ENCODE data around the gene BIRC6.
A peak's percentile ranks its signal among the peaks of the same experiment; 100 is the strongest.
"Not testable (repeated sequence)": the region's sequence is repeated elsewhere in the genome, so short reads cannot be mapped to it uniquely, and the experiment has no call there.

BIRC6 gene, protein sequence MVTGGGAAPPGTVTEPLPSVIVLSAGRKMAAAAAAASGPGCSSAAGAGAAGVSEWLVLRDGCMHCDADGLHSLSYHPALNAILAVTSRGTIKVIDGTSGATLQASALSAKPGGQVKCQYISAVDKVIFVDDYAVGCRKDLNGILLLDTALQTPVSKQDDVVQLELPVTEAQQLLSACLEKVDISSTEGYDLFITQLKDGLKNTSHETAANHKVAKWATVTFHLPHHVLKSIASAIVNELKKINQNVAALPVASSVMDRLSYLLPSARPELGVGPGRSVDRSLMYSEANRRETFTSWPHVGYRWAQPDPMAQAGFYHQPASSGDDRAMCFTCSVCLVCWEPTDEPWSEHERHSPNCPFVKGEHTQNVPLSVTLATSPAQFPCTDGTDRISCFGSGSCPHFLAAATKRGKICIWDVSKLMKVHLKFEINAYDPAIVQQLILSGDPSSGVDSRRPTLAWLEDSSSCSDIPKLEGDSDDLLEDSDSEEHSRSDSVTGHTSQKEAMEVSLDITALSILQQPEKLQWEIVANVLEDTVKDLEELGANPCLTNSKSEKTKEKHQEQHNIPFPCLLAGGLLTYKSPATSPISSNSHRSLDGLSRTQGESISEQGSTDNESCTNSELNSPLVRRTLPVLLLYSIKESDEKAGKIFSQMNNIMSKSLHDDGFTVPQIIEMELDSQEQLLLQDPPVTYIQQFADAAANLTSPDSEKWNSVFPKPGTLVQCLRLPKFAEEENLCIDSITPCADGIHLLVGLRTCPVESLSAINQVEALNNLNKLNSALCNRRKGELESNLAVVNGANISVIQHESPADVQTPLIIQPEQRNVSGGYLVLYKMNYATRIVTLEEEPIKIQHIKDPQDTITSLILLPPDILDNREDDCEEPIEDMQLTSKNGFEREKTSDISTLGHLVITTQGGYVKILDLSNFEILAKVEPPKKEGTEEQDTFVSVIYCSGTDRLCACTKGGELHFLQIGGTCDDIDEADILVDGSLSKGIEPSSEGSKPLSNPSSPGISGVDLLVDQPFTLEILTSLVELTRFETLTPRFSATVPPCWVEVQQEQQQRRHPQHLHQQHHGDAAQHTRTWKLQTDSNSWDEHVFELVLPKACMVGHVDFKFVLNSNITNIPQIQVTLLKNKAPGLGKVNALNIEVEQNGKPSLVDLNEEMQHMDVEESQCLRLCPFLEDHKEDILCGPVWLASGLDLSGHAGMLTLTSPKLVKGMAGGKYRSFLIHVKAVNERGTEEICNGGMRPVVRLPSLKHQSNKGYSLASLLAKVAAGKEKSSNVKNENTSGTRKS (N-terminal part only)

DNA sequence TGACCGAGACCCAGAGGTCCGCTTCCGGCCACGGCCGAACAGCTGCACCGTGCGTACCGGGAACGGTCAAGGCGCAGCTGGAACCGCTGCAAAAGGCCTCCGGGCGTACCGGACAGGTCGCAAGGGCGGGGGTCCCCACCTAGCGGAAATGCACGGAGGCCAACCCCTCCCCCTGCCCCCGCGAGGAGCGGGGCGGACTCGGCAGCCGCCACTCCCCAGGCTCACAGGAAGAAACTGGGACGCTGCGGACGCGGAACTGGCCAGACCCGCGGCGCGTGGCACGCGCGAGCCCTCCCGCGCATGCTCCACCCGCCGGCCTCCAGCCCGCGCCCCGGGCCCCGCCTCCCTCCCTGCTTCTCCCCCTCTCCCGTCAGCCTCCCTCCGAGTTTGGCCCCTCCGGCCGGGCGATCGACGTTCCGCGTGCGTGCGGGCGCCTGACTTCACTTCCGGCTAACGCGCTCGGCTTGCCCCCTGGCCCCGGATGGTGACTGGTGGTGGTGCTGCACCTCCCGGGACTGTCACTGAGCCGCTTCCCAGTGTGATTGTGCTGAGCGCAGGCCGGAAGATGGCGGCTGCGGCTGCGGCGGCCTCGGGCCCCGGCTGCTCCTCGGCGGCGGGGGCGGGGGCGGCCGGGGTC lies at the start of gene BIRC6:
BIRC6 (plus strand) TSS at position 343 of the 637 bp plus-strand sequence; CDS start at position 482, 139 bp downstream.
- peak within 1 kb of the TSS; percentile 98 for H3K4me3 ChIP-seq (ENCODE audit: low read depth, low read length)
- peak; percentile 90 for DNase-seq (ENCODE audit: low read depth)

DNA sequence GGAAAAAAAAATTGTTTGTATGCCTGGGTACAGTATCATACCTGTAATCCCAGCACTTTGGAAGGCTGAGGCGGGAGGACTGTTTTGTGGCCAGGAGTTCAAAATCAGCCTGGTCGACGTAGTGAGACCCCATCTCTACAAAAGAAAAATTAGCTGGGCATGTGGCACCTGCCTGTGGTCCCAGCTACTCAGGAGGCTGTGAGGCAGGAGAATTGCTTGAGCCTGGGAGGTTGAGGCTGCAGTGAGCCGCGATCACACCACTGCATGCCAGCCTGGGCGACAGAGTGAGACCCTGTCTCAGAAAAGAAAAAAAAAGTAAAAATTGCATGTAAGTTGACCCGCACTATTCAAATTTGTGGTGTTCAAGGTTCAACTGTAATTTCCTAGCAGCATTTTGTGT lies 46.2 kb upstream of the BIRC6 start:
- no peak for DNase-seq (ENCODE audit: low read depth)

DNA sequence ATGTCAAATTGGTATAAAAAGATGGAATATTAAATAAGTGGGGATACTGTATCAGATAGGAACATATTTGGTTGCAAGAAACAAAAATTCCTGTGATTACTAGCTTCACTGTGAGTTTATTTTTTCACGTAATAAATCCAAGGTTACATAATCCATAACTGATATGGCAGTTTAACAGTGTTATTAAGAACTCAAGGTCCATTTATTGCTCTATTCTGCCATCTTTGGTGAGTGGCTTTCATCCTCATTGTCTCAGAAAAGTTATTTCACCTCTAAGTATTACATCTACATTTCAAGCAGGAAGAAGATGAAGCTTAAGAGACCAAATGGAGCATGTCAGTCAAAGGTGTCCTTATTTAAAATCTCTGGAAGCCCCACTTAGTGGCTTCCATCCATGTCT lies 41.9 kb upstream of the BIRC6 start:
- no peak overlapping the region for H3K4me3 ChIP-seq (ENCODE audit: low read depth, low read length)
- DNase-seq (ENCODE audit: low read depth) = no peak

More for the DNA sequence above, 46.2 kb upstream of the BIRC6 start:
- H3K4me3 ChIP-seq (ENCODE audit: low read depth, low read length) = no peak overlapping the region

DNA sequence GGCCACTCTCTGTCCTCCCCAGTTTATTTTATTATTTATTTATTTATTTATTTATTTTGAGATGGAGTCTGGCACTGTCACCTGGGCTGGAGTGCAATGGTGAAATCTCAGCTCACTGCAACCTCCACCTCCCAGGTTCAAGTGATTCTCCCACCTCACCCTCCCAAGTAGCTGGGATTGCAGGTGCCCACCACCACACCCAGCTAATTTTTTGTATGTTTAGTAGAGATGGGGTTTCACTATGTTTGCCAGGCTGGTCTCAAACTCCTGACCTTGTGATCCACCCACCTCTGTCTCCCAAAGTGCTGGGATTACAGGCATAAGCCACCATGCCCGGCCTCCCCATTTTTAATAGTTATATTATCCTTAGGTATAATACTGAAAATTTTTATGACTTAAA lies 28.1 kb upstream of the BIRC6 start:
- DNase-seq (ENCODE audit: low read depth); H3K4me3 ChIP-seq (ENCODE audit: low read depth, low read length): not testable (repeated sequence)

DNA sequence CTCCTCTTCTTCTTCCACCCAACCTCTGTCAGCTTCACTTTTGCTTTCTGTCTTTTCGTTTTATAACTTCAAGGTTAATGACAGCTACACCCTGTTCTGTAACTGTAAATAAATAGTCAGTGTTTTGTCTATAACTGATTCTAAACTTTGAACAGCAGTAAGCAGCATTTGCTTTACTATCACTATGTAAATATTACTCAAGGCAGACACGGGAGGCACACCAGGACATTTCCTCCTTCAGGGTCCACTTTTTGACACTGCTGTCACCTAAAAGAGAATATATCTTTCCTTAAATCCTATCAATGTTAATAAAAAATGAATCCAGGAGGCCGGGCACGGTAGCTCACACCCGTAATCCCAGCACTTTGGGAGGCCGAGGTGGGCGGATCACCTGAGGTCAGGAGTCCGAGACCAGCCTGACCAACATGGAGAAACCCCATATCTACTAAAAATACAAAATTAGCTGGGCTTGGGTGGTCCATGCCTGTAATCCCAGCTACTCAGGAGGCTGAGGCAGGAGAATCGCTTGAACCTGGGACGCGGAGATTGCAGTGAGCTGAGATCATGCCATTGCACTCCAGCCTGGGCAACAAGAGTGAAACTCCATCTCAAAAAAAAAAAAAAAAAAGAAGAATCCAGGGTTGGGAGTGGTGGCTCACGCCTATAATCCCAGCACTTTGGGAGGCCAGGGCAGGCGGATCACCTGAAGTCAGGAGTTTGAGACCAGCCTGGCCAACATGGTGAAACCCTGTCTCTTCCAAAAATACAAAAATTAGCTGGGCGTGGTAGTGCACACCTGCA lies 27.4 kb upstream of the BIRC6 start:
- DNase-seq (ENCODE audit: low read depth); H3K4me3 ChIP-seq (ENCODE audit: low read depth, low read length): not testable (repeated sequence)

DNA sequence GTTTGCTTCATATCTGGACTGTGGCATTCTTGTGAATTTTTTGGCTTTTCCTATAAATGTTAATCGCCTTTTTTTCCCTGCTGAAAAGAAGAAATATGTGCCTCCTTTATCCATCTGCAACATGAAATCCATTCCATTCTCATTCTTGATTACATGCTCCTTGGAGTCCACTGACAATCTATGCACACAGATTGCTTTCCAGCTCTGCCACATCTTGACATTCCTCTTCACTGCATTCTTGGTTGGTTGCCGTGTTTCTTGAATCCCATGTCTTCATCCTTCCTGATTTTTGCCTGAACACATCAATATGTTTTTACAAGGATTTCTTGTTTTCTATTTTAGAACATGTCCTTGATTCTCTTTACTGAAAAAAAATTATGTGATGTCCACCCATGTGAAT lies 26.7 kb upstream of the BIRC6 start:
- H3K4me3 ChIP-seq (ENCODE audit: low read depth, low read length) = no peak overlapping the region
- no peak for DNase-seq (ENCODE audit: low read depth)

DNA sequence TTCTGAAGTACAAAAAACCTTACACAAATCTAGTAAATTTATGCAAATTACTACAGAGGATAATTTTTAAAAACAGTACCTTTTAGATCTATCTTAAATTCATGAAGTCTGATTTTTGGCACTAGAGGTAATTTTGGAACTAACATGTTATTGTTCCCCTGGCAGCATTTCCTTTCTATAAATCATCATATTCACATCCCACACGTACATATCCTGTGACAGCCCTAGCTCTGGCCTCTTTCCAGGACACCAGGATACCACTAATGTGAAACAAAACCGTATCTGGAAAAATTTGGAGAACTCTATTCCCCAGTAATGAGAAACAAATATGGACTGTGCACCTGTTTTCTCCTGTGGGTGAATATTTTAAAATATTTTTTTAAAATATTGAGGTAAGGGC lies 14.0 kb upstream of the BIRC6 start:
- DNase-seq (ENCODE audit: low read depth) = no peak
- no peak overlapping the region for H3K4me3 ChIP-seq (ENCODE audit: low read depth, low read length)

DNA sequence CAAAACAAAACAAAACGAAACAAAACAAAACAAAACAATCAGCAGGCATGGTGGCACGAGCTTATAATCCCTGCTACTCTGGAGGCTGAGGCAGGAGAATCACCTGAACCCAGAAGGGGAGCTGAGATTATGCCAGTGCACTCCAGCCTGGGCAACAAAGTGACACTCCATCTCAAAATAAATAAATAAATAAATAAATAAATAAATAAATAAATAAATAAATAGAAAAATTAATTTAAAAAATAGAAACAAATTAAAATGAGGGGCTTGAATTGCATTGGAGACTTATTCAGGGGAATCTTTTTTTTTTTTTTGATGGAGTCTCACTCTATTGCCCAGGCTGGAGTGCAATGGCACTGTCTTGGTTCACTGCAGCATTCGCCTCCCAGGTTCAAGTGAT lies 6.0 kb upstream of the BIRC6 start:
- H3K4me3 ChIP-seq (ENCODE audit: low read depth, low read length); DNase-seq (ENCODE audit: low read depth): not testable (repeated sequence)

DNA sequence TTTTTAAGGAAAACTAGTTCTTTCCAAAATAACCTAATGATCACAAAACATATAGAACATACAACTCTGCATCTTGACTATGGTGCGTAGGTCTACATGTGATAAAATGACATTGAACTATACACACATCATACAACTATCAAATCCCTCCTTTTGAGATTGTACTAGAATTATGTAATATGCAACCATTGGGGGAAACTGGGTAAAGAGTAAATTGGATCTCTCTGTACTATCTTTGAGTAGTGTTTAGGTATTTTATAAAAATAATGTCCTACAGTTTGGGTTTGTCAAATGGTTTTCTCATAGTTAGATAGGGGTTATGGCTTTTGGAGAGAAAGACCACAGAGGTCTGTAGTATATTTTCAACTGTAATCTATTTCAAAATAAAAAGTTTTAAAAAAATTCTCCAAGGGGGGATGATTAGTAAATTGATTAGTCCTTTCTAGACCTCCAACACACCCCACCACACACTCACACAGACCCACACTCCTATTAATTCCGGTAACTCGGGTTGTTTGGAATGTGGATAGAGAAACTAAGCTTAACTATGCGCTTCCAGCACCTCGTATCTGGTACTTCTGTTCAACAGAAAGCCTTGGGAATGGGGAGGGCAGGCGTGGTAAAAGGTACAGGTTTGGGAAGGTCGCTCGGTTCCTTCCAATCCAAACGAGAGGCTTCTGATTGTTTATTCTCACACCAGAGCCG lies 695 bp upstream of the BIRC6 start:
- no peak for DNase-seq (ENCODE audit: low read depth)

DNA sequence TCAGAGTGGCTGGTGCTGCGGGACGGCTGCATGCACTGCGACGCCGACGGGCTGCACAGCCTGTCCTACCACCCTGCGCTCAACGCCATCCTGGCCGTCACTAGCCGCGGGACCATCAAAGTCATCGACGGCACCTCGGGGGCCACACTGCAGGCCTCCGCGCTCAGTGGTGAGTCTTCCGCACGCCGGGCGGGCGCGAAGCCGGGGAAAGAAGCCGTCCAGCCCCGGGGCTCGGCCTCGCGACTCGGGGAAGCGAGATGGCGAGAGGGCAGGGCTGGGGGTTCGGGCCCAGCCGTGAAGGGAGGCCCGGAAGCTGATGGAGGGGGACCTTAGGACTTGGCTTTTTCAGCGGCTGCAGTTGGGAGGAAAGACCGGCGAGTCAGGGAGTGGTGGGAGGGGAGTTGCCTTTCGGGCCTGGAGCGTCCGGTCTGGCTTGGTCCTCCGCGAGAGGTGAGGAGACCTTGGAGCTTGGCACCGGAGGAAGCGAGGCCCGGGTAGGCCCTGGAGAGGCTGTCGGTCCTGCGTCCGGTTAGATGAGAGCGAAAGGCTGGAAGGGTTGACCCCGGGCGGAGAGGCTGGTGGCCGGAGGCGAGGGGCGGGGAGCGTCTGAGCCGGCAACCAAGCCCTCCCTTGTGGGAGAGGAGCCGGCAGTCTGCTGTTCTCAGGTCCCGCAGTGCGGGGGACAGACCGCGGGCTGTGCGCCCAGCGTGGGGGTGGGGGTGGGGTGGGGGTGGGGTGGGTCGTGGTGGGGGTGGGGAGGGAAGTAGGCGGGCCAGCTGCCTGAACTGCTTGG lies 691 bp downstream of the BIRC6 start:
- H3K4me3 ChIP-seq (ENCODE audit: low read depth, low read length) = peak overlapping the region; percentile 98
- no peak for DNase-seq (ENCODE audit: low read depth)

More for the DNA sequence above, 695 bp upstream of the BIRC6 start:
- peak overlapping the region; percentile 98 for H3K4me3 ChIP-seq (ENCODE audit: low read depth, low read length)

DNA sequence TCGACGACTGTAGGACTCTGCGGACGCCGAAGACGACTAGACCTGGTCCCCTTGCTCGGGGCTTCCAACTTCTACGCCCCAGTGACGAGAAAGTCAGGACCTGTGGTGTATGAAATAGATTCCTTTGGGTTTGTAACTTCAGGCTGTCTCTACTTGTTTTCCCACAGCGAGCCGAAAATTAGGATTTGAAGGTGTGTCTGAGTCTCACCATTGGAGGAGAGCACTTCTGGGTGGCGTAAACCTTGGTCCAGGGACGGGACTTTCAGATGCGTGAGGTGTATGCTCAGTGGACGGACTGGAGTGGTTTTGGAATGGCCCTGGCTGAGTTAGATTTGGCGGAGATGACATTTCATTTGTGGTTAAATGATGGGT lies 1.3 kb downstream of the BIRC6 start:
- DNase-seq (ENCODE audit: low read depth) = no peak
- H3K4me3 ChIP-seq (ENCODE audit: low read depth, low read length) = peak overlapping the region; percentile 98

DNA sequence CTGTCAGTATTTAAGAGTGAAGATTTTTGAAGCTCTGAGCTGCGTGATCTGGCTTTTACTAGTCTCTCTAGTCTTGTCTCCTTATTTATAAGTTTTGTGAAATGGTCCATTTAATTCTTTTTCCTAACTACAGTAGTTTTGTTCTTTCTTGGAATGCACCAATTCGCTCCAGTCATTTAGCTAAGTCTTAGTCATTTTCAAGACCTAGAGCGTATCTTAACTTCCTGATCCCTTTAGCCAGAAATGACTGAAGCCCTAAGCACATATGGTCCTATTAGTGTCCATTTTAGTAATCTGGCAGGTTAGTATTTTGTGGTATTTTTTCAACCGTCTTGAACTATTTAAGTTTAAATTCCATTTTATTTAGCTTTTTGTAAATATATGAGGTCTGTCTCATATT lies 3.6 kb downstream of the BIRC6 start:
- H3K4me3 ChIP-seq (ENCODE audit: low read depth, low read length) = no peak overlapping the region
- no peak for DNase-seq (ENCODE audit: low read depth)

DNA sequence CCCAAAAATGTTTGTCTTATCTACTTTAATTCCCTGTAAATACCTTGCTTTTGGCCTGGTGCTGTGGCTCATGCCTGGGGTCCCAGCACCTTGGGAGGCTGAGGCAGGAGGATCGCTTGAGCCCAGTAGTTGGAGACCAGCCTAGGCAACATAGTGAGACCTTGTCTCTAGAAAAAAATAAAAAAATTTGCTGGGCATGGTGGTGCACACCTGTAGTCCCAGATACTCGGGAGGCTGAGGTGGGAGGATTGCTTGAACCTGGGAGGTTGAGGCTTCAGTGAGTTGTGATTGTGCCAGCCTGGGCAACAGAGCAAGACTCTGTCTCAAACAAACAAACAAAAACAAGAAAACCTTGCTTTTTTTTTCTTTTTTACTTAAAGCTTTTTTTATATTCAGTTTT lies 6.2 kb downstream of the BIRC6 start:
- not testable (repeated sequence) for H3K4me3 ChIP-seq (ENCODE audit: low read depth, low read length)

DNA sequence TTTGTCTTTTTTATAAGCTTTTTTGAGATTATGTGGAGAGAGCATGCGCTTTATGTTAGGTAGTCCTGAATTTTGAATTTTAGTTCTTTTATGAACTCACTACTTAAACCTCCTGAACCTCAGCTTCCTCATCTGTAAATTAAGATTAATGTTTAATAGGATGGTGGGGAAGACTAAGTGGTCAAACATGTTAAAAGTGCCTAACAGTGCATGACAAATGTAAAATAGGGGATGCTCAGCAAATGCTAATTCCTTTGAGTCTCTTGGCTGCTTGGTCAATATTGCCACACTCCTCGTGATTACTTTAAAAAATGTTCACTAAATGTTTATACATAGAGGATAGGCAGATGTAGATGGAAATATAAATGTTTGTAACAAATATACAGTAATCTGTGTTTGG lies 6.8 kb downstream of the BIRC6 start:
- H3K4me3 ChIP-seq (ENCODE audit: low read depth, low read length) = no peak overlapping the region
- no peak for DNase-seq (ENCODE audit: low read depth)

More for the DNA sequence above, 6.2 kb downstream of the BIRC6 start:
- not testable (repeated sequence) for DNase-seq (ENCODE audit: low read depth)

DNA sequence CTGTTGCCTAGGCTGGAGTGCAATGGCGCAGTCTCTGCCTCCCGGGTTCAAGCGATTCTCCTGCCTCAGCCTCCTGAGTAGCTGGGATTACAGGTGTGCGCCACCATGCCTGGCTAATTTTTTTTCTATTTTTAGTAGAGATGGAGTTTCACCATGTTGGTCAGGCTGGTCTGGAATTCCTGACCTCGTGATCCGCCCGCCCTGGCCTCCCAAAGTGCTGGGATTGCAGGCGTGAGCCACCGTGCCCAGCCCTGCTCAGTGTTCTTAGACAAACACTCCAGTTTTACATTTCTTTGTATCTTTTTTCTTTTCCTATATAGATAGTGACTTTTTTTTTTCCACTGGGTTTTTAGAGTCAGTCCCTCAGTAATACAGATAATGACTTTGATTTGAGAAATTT lies 7.5 kb downstream of the BIRC6 start:
- H3K4me3 ChIP-seq (ENCODE audit: low read depth, low read length); DNase-seq (ENCODE audit: low read depth): not testable (repeated sequence)

DNA sequence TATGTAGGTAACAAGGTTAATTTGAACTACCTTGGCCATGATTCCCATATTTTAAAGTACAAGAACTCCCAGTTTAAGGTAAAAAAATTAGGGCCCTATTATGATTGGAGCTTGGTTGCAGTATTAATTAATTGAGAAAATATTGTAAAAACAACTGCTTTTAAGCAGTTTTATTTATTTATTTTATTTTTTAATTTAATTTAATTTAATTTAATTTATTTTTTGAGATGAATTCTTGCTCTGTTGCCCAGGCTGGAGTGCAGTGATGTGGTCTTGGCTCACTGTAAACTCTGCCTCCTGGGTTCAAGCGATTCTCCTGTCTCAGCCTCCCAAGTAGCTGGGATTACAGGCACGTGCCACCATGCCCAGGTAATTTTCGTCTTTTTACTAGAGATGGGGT lies 8.9 kb downstream of the BIRC6 start:
- DNase-seq (ENCODE audit: low read depth); H3K4me3 ChIP-seq (ENCODE audit: low read depth, low read length): not testable (repeated sequence)

DNA sequence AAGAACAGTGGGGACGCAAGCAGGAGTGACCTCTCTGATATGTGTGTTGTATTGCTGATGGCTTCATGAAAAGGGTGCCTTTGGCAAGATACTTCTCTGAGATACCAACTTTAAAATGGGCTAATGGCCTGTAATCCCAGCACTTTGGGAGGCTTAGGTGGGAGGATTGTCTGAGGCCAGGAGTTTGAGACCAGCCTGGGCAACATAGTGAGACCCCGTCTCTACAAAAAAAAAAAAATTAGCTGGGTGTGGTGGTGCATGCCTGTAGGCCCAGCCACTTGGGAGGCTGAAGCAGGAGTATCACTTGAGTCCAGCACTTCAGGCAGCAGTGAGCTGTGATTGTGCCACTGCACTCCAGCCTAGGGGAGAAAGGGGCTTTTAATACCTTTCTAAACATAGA lies 9.8 kb downstream of the BIRC6 start:
- no peak overlapping the region for H3K4me3 ChIP-seq (ENCODE audit: low read depth, low read length)
- no peak for DNase-seq (ENCODE audit: low read depth)
